Activated T-cell treated with anti-CD3 and anti-CD28 coated beads, Interleukin-2, amount 50 U/mL, for 1 hour (primary cell): ENCODE data around the gene IDH3G.
"Not testable (repeated sequence)": the region's sequence is repeated elsewhere in the genome, so short reads cannot be mapped to it uniquely, and the experiment has no call there.

Experiments used
- DNase-seq: peaks from one replicate; pipeline ENCODE4 v3.0.0-alpha.2; 2020

IDH3G gene

DNA sequence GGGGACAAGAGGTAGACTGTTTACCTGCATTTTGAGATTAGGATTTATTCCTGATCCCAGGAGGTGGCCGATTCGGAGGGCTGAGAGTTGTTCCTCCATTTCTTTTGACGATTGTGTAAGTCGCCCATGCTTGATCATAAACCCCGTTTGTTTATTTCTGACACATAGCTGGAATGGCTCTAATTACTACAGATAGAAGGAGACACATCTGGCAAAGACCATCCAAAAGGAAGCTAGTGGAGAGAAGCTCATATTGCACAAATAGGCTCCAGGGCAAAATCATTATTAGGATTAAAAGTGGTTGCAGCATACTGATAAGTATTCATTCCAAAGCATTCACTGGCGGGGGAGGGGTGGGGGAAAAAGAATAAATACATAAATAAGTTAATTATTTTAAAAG is 47.2 kb downstream of the IDH3G start:
- not testable (repeated sequence) for DNase-seq

DNA sequence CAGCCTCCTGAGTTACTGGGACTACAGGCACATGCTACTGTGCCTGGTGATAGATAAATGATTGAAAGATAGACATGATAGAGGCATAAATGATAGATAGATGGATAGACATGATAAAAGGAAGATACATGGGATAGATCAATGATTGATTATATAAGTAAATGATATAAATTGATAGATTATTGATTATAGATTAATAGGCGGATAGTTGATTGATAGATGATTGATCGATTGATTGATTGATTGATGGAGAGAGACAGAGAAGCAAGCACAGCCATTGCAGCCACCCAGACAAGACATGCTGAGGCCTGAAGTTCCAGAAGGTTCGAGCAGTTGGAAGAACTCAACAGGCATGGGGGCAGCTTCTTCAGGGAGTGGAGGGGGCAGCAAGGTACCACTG is 47.8 kb downstream of the IDH3G start:
- DNase-seq = no peak

DNA sequence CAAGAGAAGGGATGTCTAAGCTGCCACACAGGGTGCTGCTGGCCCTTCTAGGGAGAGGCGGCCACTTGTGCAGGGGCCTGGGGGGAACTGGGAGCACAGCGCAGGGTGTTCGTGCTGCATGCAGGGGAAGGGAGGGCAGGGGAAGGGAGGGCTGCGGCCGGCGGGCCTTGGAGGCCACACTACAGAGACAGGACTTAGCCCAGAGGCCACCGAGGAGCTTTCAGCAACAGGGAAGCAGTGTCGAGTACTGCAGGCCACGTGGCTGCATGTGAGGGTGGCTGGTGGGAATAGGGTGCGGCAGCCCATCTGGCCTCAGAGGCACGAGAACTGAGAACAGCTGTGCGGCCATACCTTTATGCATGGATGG is 49.1 kb downstream of the IDH3G start:
- DNase-seq = not testable (repeated sequence)

DNA sequence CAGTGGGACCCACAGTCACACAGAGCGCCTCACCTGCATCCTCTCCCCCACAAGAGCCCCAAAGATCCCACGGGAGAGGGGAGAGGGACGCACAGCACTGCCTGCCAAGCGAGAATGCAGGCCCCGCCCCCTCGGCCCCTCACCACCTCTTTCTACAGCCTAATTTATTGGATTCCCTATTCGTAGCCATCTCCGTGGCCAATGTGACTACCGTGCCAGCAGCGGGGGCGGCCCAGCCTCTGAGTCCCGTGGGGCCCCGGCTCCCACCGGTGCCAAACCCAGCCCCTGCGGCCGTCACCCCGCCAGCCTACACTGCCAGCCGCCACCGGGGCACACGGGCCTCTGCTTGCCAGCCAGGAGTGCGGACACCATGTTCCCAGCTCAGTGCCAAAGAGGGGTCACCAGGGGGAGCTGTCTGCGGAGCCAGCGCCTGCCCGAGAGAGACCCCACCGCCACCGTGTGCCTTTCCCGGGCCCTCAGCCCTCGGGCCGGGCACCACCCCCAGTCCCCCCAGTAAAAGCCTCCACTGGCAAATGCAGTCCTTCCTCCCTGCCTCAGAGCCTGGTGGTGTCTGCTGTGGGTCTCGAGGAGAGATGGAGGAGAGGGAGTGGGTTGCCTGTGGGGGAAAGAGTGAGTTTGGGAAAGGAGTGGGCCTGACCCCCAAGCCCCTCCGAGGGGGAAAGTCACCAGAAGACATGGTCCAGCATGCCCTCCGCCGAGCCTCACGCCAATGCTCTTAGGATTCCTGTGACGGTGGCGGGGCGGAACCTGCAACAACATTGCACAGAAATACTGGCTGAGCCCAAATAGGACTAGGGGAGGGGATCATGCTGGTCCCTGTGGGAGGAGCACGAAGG is 49.7 kb downstream of the IDH3G start:
- DNase-seq = no peak

DNA sequence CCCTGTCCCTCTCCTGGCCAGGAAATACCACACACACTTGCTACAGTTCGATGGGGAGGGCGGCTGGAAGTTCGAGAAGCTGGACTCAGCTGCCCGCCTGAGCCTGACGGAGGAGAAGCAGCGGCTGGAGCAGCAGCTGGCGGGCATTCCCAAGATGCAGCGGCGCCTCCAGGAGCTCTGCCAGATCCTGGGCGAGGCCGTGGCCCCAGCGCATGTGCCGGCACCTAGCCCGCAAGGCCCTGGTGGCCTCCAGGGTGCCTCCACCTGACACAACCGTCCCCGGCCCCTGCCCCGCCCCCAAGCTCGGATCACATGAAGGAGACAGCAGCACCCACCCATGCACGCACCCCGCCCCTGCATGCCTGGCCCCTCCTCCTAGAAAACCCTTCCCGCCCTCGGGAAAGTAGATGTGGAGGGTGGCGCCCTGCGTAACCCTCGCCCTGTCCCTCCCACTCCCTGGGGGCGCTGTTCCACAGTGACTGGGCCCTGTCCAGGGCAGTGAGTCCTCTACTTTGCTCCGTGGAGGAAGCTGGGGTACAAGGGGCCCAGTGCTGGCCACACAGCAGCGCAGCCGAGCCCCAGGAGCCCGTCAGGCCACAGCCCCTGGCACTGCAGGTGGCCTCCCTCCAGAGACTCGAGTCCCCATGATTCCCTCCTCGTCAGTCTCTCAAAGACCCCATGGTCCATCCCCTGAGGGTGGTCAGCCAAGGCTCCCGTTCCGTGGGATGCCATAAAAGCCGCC is 50.5 kb downstream of the IDH3G start:
- not testable (repeated sequence) for DNase-seq

DNA sequence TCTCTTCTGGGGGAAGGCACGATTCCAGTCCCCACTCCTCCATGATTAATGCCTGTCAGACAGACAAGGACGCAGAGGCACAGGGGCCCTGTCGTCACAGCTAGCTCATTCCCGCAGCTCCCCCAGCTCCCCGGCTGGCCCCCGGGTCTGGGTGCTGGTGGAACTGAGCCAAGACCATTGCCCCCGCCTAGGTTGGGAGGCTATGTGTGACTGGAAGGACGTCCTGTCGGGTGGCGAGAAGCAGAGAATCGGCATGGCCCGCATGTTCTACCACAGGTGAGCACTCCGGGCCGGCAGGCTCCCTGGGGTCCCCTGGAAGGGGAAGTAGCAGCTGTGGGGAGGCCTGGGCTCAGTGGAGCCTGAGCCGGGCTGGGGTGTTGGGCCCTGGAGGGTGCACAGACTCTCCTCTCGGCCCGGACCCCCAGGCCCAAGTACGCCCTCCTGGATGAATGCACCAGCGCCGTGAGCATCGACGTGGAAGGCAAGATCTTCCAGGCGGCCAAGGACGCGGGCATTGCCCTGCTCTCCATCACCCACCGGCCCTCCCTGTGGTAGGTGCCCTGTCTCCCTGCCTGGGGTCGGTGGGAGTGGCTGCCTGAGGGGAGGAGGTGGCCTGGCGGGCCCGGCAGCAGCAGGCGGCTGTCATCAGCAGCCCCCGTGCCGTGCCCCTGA is 51.2 kb downstream of the IDH3G start:
- DNase-seq = not testable (repeated sequence)

DNA sequence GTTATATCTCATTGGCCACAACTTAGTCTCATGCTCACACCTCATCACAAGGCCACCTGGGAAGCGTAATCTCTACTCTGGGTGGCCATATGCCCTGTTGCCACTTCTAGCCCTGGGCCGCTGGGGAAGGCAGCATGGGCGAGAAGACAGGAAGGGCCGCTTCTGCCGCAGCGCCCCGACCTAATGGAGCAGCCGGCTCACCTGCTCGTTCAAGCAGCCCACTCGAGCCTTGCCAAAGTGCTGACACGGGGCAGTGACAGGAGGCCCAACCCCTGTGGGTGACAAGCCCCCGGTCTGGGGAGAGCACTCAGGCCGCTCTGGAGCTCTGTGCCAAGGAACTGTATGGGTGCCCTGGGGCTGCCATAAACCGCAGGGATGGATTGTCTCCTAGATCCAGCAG is 52.1 kb downstream of the IDH3G start:
- DNase-seq = not testable (repeated sequence)

DNA sequence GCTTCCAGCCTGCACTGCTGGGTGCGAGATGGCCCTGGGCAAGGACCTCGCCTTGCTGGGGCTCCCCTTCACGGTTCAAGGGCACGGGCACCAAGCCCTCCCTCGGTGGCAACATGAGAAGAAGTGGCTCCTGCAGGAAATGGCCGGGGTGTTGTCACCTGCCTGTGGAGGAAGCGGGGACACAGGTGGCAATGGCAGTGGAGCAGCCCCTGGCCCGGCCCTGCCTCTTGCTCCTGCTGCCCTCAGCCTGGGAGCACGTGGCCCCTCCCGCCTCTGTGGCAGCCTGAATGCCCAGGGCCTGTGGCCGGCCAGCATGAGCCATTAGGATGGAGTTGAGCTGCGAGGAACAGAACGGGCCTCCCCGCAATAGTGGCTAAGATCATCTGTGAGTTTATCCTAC is 52.7 kb downstream of the IDH3G start:
- DNase-seq = no peak

DNA sequence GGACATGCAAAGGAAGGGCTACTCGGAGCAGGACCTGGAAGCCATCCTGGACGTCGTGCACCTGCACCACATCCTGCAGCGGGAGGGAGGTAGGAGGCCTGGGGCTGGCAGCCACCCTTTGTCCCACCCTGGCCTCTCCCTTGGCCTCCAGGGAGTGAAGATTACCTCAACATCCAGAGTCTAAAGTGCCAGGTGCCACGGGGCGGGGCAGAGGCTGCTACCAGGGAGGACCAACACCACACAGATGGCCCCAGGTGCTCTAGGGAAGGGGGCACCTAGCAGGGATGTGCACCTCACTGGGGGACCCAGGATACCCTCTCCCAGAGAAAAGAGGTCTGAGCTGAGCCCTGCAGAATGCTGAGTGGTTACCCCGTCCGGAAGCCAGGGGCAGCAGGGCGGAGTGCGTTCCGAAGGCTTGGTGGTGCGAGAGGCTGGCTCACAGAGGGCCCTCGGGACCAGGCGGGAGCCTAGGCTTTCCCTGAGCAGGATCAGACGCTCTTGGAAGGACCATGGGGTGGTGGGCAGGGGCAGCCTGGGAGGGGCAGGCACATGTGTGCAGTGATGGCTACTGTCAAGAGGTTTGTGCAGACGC is 53.4 kb downstream of the IDH3G start:
- no peak for DNase-seq

DNA sequence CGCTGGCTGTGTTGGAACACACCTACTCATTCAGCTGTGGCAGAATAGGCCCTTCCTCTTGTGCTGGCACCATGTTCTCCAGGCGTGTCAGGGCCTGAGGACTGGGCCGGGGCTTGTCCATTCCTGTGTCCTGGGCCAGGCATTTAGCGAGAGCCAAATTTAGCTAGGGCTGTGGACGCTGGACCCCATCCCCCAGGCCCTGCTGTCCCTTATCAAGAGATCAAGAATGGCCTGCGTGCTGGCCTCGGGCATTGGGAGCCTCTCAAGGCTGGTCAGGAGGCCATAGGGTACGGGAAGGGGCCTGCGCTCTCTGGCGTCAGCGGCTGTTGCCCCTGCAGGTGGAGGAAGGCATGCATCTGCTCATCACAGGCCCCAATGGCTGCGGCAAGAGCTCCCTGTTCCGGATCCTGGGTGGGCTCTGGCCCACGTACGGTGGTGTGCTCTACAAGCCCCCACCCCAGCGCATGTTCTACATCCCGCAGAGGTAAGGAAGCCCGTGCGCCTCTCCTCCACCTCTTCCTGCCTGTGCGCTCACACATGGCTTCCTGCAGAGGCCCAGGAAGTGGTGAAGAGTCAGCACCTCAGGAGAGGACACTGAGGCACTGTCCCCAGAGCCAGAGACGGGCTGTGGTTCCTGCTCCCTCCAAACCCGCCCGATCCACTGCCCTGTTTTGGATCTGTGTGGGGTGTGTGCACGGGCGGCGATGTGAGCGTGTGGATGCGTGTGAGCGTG is 54.3 kb downstream of the IDH3G start:
- DNase-seq = no peak

DNA sequence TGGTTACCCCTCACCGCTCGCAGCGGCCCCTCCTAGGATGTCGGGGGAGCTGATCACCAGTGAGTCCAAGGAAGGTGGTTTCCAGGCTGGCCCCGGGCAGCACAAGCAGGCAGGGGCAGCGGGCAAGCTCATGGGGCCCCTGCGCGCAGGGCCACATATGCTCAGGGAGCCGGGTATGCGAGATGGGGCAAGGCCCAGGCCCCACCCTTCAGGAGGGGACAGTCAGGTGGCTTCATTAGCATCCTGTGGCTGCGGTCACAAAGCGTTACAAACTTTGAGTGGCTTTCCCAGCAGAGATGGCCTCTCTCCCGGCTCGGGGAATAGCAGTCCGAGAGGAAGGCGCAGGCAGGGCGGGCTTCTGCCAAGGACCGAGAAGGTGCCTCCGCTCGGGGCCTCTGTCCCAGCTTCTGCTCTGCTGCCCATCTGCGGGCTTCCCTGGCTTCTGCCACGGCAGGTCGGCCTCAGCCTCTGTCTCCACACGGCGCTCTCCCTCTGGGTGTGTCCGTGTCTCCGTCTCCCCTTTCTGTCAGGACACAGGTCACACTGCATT is 56.0 kb downstream of the IDH3G start:
- DNase-seq = no peak

DNA sequence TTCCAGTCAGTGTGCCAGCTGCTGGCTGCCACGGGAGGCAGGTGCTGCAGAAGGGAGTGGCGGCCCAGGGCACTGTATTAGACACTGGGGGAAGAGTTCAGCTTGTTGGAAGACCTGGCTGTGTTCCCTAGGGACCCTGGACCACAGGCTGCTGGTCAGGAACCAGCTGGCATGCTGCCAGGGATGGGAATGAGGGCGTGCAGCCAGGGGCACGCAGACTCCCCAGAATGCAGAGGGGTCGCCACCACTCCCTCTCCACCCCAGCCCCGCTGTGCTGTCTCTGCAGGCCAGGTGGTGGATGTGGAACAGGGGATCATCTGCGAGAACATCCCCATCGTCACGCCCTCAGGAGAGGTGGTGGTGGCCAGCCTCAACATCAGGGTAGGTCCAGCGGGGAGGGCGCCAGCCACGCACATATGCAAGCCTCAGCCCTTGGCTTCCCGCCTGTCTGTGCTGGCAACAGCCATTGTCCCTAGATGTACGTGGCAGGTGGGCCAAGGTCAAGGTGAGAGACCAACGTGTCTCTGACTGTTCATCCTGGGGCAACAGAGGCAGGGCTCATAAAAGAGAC is 57.2 kb downstream of the IDH3G start:
- DNase-seq = no peak

DNA sequence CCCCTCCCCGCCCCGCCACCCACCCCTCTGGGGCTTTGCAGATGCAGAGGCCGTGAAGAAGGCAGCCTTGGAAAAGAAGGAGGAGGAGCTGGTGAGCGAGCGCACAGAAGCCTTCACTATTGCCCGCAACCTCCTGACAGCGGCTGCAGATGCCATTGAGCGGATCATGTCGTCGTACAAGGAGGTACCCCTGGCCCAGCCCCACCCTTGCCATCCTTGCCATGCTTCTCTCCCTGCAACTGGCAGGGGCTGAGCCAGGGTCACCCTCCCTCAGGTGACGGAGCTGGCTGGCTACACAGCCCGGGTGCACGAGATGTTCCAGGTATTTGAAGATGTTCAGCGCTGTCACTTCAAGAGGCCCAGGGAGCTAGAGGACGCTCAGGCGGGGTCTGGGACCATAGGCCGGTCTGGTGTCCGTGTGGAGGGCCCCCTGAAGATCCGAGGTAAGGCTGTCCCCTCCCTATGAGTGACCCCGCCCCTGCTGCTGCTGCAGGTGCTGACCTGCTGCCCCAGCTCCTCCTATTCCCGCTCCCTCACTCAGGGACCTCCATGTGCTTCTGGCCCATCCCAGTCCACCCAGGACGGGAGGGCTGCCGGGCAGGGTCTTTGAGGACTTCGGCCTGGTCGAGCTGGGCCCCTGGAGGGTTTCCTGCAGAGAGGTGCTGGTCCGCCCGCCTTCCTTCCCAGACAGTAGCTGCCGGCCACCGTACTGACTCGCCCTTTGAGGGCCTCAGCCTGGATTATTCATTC is 57.9 kb downstream of the IDH3G start:
- DNase-seq = no peak
